GM19467 (cell line): ENCODE measurements around the gene SUSD4.
"Not testable (repeated sequence)": the region's sequence is repeated elsewhere in the genome, so short reads cannot be mapped to it uniquely, and the experiment has no call there.

Experiments used
- ATAC-seq: cut with Tn5 transposase; IDR thresholded peaks from one replicate; pipeline ENCODE4 v1.9.1; 2021; ENCODE audit warnings: mild to moderate bottlenecking, moderate library complexity; ENCODE audit not compliant: unreplicated experiment

SUSD4 gene

DNA sequence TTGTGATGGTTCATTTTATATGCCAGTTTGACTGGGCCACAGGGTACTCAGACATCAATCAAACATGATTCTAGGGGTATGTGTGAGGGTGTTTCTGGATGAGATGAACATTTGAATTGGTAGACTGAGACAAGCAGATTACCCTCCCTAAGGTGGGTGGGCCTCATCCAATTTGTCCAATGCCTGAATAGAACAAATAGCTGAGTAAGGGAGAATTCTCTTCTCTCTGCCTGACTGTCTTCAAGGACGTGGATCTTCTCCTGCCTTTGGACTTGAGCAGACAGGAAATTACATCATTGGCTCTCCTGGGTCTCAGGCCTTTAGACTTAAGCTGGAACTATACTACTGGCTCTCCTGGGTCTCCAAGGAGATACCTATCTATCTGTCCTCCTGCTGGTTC is 64.4 kb downstream of the SUSD4 start:
- no peak for ATAC-seq

DNA sequence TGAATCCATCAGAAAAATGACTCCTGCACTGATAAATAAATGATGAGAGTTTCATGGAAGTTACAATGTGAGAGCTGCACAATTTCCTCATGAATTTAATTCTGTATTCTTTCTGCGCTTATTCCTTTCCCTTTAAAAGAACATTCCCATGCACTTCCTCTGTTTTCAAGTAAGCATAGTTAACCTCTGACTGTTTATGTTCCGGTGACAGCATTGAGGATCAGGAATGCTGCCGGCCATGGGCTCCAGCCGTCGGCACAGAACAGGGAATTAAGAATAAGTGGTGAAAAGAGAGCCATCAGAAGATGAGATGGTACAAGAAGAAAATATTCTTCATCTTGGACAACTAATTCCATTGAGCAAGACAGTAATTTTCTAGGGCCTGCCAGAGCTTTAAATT is 65.3 kb downstream of the SUSD4 start:
- no peak for ATAC-seq

DNA sequence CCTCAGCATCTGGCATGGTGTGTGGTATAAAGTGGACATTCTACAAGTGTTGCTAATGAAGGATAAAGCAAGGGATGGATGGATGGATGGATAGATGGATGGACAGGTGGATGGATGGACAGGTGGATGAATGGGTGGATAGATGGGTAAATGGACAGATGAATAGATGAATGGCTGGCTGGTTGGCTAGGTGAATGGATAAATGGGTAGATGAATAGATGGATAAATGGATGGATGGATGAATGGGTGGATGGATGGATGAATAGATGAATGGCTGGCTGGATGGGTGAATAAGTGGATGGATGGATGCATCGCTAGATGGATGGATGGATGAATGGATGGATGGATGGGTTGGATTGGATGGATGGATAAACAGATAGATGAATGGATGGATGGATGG is 66.2 kb downstream of the SUSD4 start:
- no peak for ATAC-seq

DNA sequence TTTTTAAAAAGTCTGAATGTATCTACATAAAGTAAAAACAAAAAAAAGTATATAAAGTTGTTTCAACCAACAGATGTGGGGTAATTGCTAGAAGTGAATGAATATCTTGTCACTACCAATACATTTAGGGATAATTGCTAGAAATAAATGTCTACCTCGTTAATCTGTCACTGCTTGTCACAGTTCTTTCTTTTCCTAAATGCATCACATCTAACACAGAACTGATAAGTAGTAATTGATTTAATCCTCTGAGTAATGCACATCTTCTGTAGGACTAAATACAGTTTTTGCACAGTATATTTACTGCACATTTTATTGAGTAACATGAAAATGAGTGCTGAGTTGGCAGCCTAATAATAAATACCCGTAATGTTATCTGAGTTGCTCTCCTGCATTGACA is 72.2 kb downstream of the SUSD4 start:
- no peak for ATAC-seq

DNA sequence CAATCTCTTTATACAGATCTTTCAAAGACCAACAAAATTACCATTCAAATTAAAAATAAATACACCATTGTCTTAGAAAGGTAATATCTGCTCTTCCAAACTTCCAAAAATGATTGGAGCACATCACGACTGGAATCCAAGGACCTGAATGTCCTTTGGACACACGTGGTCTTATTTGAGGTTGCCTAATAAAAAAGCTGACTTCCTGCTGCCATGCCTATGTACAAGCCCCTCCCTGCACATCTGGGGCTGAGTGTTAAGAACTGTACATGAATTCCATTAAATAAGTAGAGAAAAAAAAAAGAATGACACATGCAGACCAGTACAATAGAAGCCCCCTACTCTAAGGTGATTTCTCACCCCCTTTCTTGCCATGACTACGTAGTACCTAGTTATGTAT is 73.6 kb downstream of the SUSD4 start:
- ATAC-seq, result no peak

DNA sequence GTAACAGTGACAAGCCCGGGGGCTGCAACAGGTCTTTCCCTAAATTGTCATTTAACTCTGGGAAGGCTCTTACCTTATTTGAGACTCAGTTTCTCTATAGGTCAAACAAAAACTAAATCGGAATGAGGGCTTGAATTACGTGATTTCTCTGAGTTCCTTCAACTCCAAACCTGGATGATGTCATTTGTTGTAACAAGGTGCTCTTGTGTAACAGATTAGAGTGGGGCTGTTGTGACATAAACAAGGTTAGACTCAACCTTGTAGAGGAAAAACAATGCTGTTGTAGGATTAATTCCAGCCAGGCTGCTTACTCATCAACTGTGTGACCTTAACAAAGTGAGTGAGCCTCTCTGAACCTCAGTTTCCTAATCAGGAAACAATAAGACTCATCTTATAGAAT is 74.4 kb downstream of the SUSD4 start:
- ATAC-seq, result no peak

DNA sequence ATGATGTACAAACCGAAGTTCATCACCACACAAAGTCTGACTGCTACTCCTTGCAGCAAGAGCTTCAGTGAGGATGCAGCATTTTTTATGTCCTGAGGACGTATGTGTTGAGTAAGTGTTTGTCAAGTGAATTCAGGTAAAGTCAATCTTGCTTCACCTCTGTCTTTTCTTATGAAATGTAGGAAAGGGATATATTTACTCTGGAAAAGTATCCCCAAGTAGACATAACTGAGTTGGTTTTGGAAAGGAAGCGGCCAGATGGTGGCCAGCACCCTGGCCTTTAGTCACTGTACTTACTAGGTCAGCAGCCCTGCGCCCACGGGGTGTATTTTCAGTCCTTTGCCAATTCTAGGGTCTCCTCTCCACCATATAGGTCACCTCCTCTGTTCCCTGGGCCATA is 75.2 kb downstream of the SUSD4 start:
- ATAC-seq, result no peak

DNA sequence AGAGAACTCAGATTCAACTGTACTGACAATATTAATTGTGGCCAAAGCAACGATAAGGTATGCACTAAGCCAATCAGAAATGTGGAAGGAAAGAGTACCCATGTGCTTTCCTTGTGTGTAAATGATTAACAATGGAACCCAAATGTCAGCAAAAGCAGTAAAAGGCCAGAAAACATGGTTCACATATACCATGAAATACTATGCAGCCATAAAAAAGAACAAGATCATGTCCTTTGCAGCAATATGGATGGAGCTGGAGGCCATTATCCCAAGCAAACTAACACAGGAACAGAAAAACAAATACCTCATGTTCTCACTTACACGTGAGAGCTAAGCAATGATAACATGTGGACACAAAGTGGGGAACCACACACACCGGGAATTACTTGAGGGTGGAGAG is 78.5 kb downstream of the SUSD4 start:
- no peak for ATAC-seq

DNA sequence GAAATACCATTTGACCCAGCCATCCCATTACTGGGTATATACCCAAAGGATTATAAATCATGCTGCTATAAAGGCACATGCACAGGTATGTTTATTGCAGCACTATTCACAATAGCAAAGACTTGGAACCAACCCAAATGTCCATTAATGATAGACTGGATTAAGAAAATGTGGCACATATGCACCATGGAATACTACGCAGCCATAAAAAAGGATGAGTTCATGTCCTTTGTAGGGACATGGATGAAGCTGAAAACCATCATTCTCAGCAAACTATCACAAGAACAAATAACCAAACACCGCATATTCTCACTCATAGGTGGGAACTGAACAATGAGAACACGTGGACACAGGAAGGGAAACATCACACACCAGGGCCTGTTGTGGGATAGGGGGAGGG is 80.3 kb downstream of the SUSD4 start:
- not testable (repeated sequence) for ATAC-seq

DNA sequence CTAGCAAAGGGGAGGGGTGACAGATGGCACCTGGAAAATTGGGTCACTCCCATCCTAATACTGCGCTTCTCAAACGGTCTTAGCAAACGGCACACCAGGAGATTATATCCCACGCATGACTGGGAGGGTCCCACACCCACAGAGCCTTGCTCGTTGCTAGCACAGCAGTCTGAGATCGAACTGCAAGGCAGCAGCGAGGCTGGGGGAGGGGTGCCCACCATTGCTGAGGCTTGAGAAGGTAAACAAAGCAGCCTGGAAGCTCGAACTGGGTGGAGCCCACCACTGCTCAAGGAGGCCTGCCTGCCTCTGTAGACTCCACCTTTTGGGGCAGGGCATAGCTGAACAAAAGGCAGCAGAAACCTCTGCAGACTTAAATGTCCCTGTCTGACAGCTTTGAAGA is 85.7 kb downstream of the SUSD4 start:
- not testable (repeated sequence) for ATAC-seq

DNA sequence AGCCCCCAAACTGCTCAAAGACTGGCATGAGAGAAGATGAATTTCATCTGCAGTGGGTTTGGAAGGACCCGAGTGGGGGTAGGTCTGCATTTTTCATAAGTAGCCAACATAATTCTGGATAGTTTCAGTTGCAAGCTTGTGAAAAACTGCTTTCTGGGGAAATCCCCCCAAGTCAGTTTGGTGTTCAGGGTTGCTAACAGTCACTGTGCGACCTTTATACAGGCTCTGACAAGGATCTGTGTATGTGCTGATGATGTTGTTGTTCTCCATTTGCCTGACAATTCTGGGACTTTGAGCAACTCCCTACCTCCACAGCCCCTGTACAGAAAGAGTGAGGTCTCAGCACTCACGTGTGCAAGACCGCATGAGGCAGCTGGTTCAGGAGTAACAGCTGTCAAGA is 87.9 kb downstream of the SUSD4 start:
- no peak for ATAC-seq

DNA sequence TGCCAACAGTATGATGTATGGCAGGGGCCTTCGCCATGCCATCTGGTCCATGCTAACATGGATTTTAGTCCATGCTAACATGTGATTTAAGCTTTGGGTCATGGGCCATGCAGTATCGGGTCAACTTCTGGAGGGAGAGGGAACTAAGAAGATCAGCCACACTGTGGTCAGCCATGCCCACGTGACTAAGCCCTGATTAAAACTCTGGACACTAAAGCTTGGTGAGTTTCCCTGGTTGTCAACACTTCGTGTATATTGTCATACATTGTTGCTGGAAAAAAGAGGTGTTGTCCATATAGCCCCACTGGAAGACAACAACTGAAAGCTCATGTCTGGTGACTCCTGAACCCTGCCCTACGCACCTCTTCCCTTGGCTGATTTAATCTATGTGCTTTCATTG is 90.5 kb downstream of the SUSD4 start:
- ATAC-seq, result no peak

DNA sequence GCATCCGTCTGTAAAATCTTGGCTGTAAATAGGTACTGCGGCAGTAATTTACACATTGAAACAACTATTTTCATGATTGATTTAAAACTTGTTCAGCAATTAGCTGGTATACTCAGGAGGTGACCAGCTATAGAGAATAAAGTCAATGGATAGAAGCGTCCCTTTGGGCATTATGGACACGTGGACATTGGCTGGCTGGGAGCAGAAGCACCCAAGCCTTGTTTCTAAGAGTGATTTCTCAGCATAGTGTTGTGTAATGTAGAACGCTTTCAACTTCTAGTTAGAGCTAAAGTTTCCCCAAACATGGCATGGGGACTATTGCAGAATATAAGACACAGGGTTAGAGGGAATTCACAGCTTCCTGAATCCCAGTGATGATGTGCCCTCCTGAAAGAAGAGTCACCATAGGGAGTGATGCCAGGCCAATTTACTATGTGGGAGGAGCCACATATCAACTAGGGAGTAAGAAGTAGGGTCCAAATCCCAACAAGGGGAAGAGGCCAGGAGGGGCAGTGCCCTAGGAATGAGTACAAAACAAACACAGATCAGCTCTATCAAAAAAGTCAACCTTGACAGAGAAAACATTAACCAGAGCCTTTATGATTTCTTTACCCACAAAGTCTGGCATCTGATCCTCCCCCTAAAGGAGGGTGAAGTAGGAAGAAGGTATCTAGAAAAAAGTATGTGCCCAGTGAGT is 92.7 kb downstream of the SUSD4 start:
- ATAC-seq, result no peak

DNA sequence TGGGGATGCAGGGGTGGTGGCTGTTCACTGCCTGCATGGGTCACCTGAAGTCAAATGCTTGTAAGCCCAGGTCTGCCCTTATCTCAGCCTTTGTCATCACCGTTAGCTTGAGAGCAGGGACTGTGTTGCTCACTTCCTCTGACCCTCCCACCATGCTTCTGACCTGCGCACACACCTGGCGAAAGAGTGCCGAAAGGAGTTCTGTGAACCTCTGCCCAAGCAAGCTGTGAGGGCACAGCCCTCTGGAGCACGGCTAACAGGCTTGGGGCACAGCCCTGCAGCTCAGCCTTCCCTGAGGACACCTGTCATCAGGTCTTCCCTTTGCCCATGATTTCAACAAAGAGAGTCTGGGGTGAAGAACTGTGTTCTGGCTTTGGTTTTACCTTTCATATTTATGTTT is 93.8 kb downstream of the SUSD4 start:
- no peak for ATAC-seq

DNA sequence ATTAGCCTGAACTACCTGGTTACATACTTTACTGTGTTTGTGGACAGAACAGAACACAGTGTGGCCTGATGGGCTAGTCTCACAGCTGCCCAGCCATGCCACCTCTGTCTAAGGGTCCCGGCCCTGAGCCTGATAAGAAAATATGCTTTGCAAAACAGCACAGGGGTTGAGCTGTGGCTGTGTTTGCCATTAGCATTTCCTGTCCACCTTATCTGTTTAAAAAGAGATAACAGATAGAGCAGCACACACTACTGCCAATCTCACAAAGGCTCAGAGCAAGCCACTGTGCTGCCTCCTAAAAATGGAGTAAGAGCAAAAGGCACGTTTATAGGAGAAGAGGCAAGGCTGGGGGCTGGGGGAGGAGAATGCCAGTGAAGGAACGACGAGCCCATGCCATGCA is 95.0 kb downstream of the SUSD4 start:
- no peak for ATAC-seq

DNA sequence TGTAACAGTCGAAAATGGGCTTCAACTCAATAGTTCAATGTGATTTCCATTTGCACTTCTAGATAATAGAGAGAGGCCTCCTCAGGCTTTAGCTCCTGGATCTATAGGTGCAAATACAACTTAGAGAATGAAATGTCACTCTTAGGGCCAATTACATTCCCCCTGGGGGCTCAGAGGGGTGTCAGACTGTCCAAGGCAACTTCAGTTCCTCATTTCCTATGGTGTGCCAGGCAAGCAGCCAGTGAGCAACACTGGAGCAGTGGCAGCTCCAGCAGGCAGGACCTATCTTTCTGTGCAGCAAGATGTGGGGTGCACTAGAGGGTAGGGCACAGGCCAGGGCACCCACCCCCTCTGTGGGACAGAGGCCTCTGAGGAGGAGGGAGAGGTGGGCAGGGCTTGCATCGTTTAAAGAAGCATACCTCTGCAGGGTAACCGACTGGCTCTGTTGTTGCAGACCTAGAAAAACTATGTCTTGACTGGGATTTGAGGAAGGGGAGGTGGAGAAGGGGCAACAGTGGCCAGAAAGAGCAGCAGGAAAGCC is 97.3 kb downstream of the SUSD4 start:
- no peak for ATAC-seq

DNA sequence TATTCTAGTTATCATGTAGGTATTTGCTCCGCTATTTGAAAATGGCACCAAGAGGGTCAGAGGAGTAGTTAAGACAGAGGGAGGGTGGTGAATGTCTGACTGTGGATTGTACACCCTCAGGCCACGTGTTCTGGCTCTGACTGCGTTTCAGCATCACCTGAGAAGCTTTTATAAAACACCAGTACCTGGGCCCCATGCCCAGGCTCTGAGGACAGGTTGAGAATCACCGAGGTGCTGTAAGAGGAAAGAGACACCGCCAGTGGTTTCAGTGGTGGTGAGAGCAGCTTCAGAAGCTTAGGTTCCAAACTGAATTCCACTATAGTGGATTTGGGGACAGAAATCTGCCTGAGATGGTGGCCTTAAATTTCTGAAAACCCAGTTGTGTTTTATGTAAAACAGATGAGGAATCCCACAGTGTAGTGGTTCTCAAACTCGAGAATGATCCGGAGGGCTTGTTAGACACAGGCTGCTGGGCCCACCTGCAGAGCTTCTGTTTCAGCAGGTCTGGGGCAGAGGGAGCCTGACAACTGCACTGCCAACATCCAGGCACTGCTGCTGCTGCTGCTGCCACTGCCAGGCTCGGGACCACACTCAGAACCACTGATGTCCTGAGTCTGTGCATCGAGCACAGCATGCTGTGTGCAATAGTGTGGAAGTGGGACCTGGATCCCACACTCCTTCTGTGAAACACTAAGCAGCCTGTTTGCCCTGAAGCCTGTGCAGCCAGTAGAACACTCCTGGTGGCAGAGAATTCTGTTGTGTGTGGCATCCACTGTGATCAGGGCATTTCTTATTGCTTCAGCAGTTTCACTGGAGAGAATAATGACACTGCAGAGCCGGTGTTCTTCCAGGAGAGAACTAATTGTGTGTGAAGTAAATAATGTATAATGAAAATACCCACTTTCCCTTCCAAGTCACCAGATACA is 98.7 kb downstream of the SUSD4 start:
- no peak for ATAC-seq

DNA sequence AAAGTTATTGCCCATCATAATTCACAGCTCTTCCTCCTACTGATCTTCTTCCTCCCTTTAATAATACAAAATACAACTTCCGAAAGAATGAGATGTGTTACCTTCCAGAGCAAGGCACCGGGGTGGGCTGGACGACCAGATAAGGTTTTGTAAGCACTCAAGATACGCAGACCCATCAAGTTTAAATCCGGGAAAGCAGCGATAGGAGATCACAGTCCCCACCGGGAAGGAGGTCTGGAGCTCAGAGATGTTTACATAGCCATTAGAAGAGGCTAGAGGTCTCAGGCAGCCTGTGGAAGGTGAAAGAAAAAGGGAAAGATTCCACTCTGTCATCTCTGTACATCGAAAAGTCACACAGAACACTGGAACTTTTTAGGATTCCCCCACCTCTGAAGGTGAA is 99.4 kb downstream of the SUSD4 start:
- no peak for ATAC-seq

DNA sequence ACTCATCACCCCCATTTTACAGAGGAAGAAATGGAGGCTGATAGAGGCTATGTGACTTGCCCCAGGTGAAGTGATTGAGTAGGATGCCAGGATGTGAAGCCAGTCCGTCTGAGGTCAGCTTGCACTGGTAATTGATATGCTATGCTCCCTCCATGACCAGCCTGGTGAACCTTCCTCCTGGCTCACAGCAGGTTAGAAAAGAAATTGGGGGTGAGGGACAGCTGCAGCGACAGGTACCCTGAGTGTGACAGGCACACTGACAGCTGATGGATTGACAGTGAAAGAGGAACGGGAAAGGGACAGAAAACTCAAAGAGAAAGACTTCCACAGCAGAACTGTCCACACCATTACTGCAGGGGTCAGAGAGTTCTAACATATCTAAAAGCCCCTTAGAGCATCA is 102.1 kb downstream of the SUSD4 start:
- ATAC-seq, result no peak

DNA sequence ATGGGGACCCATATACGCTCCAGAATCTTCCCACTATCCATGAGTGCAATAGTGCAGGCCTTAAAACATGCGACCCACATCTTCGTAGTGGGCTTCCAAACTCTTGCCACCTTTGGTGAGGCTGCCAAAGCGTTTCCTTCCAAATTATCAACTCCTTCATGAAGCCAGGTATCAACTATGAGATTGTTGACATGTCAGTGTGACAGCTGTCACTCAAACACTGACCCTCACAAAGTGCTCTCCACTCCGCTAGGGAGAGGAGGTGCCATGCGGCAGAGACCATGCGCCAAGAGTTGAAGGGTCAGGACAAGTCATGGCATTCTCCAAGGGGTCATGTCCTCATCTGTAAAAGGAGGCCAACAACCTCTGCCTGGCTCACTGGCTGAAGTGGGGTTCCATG is 103.3 kb downstream of the SUSD4 start:
- ATAC-seq, result no peak

DNA sequence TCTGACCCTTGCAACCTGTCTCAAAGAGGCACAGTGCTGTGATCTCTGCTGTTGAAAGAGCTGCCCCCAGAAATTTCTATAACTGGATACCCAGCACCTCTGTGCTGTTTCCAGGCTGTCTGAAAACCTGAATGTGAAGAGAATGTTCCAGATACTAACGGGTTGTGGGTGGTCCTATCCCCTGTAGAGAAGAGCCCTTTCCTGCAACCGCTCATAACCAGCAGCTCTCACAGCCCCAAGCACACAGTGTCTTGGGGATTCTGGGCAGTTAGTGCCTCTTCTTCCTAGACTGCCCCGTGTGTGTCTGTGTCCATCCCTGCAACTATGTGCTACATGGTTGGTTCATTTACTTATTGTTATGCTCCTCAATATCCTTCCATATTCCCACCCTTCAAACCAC is 104.5 kb downstream of the SUSD4 start:
- ATAC-seq, result no peak

DNA sequence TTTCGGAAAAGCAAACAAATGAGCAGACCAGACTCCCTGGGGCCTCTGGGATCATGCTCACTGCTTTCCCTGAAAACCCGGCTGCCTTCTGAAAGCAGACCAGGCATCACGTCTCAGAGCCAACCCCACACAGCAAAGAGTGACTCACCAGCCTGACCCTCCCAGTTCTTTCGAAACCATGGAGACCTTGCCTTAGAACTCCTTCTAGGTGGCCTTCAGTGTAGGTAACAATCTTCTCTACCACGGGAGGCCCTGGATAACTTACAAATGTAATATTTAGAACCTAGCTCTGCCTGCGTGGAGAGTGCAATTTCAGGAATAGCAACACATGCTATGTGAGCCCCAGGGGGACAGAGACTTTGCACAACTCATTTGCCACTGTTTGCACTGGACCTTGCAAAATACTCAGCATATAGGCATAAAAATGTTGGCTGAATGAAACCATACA is 105.2 kb downstream of the SUSD4 start:
- ATAC-seq, result no peak
